BE2C (cell line): Measurements from ENCODE around the gene GIMAP1.

Experiments used
- DNase-seq: peaks from one replicate; pipeline ENCODE4 v3.0.0-alpha.2; 2020
- H3K27me3 ChIP-seq: fragments of 250-450 bp; sonication (Bioruptor Pico); 2 replicates; pipeline ENCODE4 v1.5.1; 2020; ENCODE audit warnings: mild to moderate bottlenecking
- H3K36me3 ChIP-seq: fragments of 250-450 bp; sonication (Bioruptor Pico); 2 replicates; pipeline ENCODE4 v1.5.1; 2020; ENCODE audit warnings: mild to moderate bottlenecking
- H3K4me1 ChIP-seq: fragments of 250-450 bp; sonication (Bioruptor Pico); 2 replicates; pipeline ENCODE4 v1.5.1; 2020
- H3K4me3 ChIP-seq: 2 replicates; pipeline ENCODE4 v1.5.1; 2011; ENCODE audit warnings: low read depth, low read length
- H3K9me3 ChIP-seq: fragments of 250-450 bp; sonication (Bioruptor Pico); 2 replicates; pipeline ENCODE4 v1.5.1; 2020
- TF ChIP-seq, protein P1 (sequence below): IDR thresholded peaks from 2 replicates; pipeline ENCODE4 v1.5.1; 2012; ENCODE audit warnings: mild to moderate bottlenecking, low read depth, low read length

Gene GIMAP1

DNA sequence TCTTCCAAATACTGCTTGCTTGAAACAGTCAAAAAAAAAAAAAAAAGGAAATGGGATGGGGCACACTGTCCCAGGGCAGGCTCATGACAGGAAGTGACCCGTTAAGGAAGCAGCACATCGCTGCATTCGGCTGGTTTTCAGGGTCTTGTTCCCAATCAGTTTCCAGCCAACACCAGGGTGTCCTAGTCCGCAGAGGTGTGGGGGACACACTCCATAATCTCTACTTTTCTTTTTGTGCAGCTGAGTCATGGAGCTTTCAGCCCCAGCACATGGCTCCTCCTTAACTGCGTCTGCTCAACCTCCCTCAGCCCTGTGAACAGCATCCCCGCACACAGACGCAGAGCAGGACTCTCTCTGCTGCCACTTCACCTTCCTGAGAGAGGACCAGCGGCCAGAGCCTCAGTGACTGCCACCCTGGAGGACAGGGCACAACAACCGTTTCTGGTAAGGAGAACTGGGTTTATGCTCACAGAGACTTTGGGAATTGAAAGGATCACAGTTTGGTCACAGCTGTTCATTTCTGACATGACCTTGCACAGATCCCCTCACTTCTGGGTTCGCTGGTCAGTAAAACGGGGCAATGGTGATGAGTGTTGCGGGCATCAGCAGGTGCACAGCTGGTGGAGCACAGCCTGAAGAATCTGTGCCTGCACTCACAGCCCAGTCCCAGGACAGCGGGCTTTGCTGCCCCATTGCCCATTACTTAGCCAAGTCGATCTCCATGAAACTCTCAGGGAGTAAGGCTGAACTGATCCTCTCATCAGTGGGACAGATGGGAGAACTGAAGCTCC, 21.0 kb downstream of the GIMAP1 start, which contains the start of gene GIMAP5:
Gene GIMAP5 (plus strand): TSS at position 154 of the 791 bp plus-strand sequence. CDS start 3,467 bp downstream, outside the sequence.
- no peak for DNase-seq
- no peaks in the 10 kb centered on the region for H3K36me3 ChIP-seq
- no peak within 1 kb of the TSS for H3K4me3 ChIP-seq
- TF ChIP-seq, protein P1, sequence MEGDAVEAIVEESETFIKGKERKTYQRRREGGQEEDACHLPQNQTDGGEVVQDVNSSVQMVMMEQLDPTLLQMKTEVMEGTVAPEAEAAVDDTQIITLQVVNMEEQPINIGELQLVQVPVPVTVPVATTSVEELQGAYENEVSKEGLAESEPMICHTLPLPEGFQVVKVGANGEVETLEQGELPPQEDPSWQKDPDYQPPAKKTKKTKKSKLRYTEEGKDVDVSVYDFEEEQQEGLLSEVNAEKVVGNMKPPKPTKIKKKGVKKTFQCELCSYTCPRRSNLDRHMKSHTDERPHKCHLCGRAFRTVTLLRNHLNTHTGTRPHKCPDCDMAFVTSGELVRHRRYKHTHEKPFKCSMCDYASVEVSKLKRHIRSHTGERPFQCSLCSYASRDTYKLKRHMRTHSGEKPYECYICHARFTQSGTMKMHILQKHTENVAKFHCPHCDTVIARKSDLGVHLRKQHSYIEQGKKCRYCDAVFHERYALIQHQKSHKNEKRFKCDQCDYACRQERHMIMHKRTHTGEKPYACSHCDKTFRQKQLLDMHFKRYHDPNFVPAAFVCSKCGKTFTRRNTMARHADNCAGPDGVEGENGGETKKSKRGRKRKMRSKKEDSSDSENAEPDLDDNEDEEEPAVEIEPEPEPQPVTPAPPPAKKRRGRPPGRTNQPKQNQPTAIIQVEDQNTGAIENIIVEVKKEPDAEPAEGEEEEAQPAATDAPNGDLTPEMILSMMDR = no peak
- peaks cover 60% of the 10 kb centered on the region for H3K27me3 ChIP-seq
- H3K9me3 ChIP-seq = no peaks in the 10 kb centered on the region
- H3K4me1 ChIP-seq = no peaks in the 10 kb centered on the region

DNA sequence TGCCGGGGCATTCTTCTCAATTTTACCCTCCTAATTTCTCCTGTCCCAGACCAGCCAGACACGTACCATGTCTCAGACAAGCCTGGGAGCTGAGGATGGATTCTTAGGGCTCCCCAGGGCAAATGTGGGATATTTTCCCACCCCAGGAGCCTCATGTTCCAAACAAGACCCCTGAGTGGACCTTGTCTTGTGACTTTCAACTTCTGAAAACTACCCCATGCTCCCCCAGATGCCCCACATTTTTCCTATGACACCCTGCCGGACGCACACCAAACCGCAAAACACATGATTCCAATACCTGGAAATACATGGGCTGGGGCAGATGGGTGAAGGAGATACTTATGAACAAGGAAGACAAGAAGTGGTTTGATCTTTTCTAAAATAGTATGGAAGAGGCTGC, 21.7 kb downstream of the GIMAP1 start:
- H3K4me1 ChIP-seq = no peaks in the 10 kb centered on the region
- no peaks in the 10 kb centered on the region for H3K9me3 ChIP-seq
- H3K4me3 ChIP-seq = no peak overlapping the region
- TF ChIP-seq, protein P1 = no peak
- peaks cover 66% of the 10 kb centered on the region for H3K27me3 ChIP-seq
- no peaks in the 10 kb centered on the region for H3K36me3 ChIP-seq
- DNase-seq = no peak

DNA sequence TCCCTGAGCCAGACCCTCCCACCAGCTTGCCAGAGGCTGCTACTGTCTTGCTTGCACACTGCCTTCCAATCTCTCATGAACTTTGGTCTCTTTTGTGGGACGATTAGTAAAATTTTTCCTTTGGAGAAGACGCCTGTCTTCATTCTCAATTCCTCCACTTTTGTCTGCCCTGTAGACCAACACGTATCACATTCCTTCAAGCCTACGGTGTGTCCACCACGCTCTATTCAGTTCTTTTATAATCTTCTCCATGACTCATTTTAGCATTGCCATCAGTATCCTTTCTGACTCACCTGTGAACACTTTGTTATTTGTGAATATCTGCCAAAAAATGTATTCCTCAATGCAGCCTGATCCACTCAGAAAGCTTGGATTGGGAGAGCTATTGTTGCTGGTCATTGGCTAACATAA, 22.2 kb downstream of the GIMAP1 start:
- Histone ChIP-seq H3K36me3 (no peaks in the 10 kb centered on the region), H3K9me3 (no peaks in the 10 kb centered on the region), H3K4me1 (no peaks in the 10 kb centered on the region), H3K4me3 (no peak overlapping the region), H3K27me3 (peaks cover 69% of the 10 kb centered on the region)
- TF ChIP-seq, protein P1 = no peak
- DNase-seq = no peak

DNA sequence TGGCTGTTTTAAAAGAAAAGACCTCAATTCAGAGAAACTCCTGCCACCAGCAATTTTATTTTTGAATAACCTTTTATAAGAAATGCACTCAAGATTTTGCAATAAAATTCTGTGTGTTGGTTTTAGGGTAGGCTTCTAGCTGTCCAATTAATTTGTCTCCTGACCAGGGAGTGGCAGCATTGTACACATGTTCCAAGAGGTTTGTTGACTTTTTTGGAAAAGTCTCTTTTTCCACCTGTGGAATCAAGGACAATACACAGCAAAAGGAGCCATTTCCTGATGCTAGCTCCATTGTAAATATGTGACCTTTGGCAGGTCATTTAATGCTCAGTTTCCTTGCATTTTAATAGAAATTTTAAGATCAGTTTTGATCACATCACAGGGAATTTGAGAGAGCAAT, 22.6 kb downstream of the GIMAP1 start:
- no peaks in the 10 kb centered on the region for H3K4me1 ChIP-seq
- no peaks in the 10 kb centered on the region for H3K36me3 ChIP-seq
- no peaks in the 10 kb centered on the region for H3K9me3 ChIP-seq
- H3K4me3 ChIP-seq = no peak overlapping the region
- H3K27me3 ChIP-seq = peaks cover 69% of the 10 kb centered on the region
- TF ChIP-seq, protein P1 = no peak
- no peak for DNase-seq

DNA sequence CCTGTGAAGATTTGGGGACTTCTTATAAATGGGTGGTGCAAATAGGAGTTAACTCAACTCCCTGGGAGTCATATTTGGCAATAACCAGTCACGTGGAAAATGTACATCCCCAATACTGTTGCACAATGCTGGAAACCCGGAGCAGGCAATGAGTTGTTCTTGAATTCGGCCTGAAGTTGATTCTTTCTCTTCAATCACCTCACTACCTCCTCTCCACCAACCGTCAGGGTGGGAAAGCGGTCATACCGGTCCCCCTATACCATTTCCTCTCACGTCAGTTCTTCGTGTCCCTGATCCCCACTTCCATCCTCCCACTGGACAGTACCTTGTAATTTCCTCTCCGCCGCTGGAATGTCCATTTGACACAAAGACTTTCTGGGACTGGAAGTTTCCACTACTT, 23.6 kb downstream of the GIMAP1 start:
- no peaks in the 10 kb centered on the region for H3K9me3 ChIP-seq
- TF ChIP-seq, protein P1 = no peak
- no peaks in the 10 kb centered on the region for H3K4me1 ChIP-seq
- H3K27me3 ChIP-seq = peaks cover 61% of the 10 kb centered on the region
- no peak overlapping the region for H3K4me3 ChIP-seq
- H3K36me3 ChIP-seq = no peaks in the 10 kb centered on the region
- no peak for DNase-seq

DNA sequence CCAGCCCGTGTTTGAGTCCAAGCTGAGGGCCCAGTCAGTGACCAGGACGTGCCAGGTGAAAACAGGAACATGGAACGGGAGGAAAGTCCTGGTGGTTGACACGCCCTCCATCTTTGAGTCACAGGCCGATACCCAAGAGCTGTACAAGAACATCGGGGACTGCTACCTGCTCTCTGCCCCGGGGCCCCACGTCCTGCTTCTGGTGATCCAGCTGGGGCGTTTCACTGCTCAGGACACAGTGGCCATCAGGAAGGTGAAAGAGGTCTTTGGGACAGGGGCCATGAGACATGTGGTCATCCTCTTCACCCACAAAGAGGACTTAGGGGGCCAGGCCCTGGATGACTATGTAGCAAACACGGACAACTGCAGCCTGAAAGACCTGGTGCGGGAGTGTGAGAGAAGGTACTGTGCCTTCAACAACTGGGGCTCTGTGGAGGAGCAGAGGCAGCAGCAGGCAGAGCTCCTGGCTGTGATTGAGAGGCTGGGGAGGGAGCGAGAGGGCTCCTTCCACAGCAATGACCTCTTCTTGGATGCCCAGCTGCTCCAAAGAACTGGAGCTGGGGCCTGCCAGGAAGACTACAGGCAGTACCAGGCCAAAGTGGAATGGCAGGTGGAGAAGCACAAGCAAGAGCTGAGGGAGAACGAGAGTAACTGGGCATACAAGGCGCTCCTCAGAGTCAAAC, 26.0 kb downstream of the GIMAP1 start:
- H3K36me3 ChIP-seq = no peaks in the 10 kb centered on the region
- H3K4me1 ChIP-seq = no peaks in the 10 kb centered on the region
- no peak for DNase-seq
- H3K4me3 ChIP-seq = no peak overlapping the region
- TF ChIP-seq, protein P1 = no peak
- H3K9me3 ChIP-seq = no peaks in the 10 kb centered on the region
- peaks cover 60% of the 10 kb centered on the region for H3K27me3 ChIP-seq
